OCI-LY1 (cell line): ENCODE measurements around the gene ST3GAL4.

Experiments
- H2AFZ ChIP-seq: fragments of 200-600 bp; sonication (generic), shearing (Covaris generic); 2 replicates; pipeline ENCODE4 v1.6.0; 2014; ENCODE audit warnings: antibody characterized with exemption, mild to moderate bottlenecking, low read length
- H3F3A ChIP-seq: fragments of 200-600 bp; sonication (generic), shearing (Covaris generic); 2 replicates; pipeline ENCODE4 v1.6.0; 2014; ENCODE audit warnings: mild to moderate bottlenecking, antibody characterized with exemption, low read length, moderate library complexity; ENCODE audit not compliant: insufficient read depth
- H3K27ac ChIP-seq: fragments of 200-600 bp; sonication (generic); 2 replicates; pipeline ENCODE4 v1.5.1; 2014; ENCODE audit warnings: low read length, mixed run types, mild to moderate bottlenecking, low read depth; ENCODE audit not compliant: poor library complexity, severe bottlenecking
- H3K27me3 ChIP-seq: fragments of 200-600 bp; sonication (generic); 2 replicates; pipeline ENCODE4 v1.6.0; 2014; ENCODE audit warnings: antibody characterized with exemption, mild to moderate bottlenecking, low read length, moderate library complexity; ENCODE audit not compliant: insufficient read depth
- H3K36me3 ChIP-seq: fragments of 200-600 bp; sonication (generic); 2 replicates; pipeline ENCODE4 v1.6.1; 2014; ENCODE audit warnings: mild to moderate bottlenecking, antibody characterized with exemption, low read length, moderate library complexity, mixed read lengths; ENCODE audit not compliant: insufficient read depth
- H3K4me1 ChIP-seq: fragments of 200-600 bp; sonication (generic); 2 replicates; pipeline ENCODE4 v1.5.1; 2014; ENCODE audit warnings: mild to moderate bottlenecking, low read length, moderate library complexity; ENCODE audit not compliant: insufficient read depth, severe bottlenecking
- H3K4me2 ChIP-seq: fragments of 200-600 bp; sonication (generic), shearing (Covaris generic); 2 replicates; pipeline ENCODE4 v1.6.1; 2014; ENCODE audit warnings: low read length
- H3K4me3 ChIP-seq: fragments of 200-600 bp; sonication (generic); 2 replicates; pipeline ENCODE4 v1.5.1; 2014; ENCODE audit warnings: low read length, low read depth, mild to moderate bottlenecking, mixed read lengths; ENCODE audit not compliant: poor library complexity, severe bottlenecking
- H3K79me2 ChIP-seq: fragments of 200-600 bp; shearing (Covaris generic); 2 replicates; pipeline ENCODE4 v1.6.1; 2016; ENCODE audit warnings: mixed run types, low read length, mixed read lengths; ENCODE audit not compliant: insufficient read depth
- H3K9ac ChIP-seq: fragments of 200-600 bp; sonication (generic), shearing (Covaris generic); 2 replicates; pipeline ENCODE4 v1.6.1; 2014; ENCODE audit warnings: mild to moderate bottlenecking, low read length, mixed read lengths
- H3K9me2 ChIP-seq: fragments of 200-600 bp; sonication (generic), shearing (Covaris generic); 2 replicates; pipeline ENCODE4 v1.6.1; 2014; ENCODE audit warnings: low read depth, mild to moderate bottlenecking, low read length, mixed read lengths
- H3K9me3 ChIP-seq: fragments of 200-600 bp; shearing (Covaris generic); 2 replicates; pipeline ENCODE4 v1.6.1; 2014; ENCODE audit warnings: low read length, mixed read lengths
- H4K20me1 ChIP-seq: fragments of 200-600 bp; sonication (generic), shearing (Covaris generic); 2 replicates; pipeline ENCODE4 v1.6.0; 2016; ENCODE audit warnings: mild to moderate bottlenecking, low read length; ENCODE audit not compliant: insufficient read depth
- CTCF ChIP-seq: fragments of 200-600 bp; sonication (generic), shearing (Covaris generic); IDR thresholded peaks from 2 replicates; pipeline ENCODE4 v1.5.1; 2017; ENCODE audit warnings: mild to moderate bottlenecking, antibody characterized with exemption, low read length, moderate library complexity, mixed read lengths
- EZH2 ChIP-seq: fragments of 200-600 bp; sonication (generic), shearing (Covaris generic); IDR thresholded peaks from 2 replicates; pipeline ENCODE4 v1.8.0; 2017; ENCODE audit warnings: borderline replicate concordance, mixed run types, mild to moderate bottlenecking, antibody characterized with exemption, low read length, moderate library complexity, mixed read lengths

ST3GAL4 gene

GRCh38 chr11:126333142-126333541, 22.3 kb upstream of the ST3GAL4 start:
- H3K4me2 ChIP-seq: no peak overlapping the region
- no peaks in the 10 kb centered on the region for H3K27me3 ChIP-seq
- TF ChIP-seq EZH2 (no peak), CTCF (no peak)
- no peak overlapping the region for H3K9ac ChIP-seq
- H3K9me3 ChIP-seq: no peaks in the 10 kb centered on the region
- no peak overlapping the region for H3K27ac ChIP-seq
- H3K79me2 ChIP-seq: no peaks in the 10 kb centered on the region
- H2AFZ ChIP-seq: no peak overlapping the region
- H4K20me1 ChIP-seq: no peaks in the 10 kb centered on the region
- no peaks in the 10 kb centered on the region for H3F3A ChIP-seq
- no peaks in the 10 kb centered on the region for H3K9me2 ChIP-seq
- H3K36me3 ChIP-seq: peaks cover 36% of the 10 kb centered on the region
- H3K4me3 ChIP-seq: no peak overlapping the region
- no peaks in the 10 kb centered on the region for H3K4me1 ChIP-seq

GRCh38 chr11:126334659-126335462, 20.6 kb upstream of the ST3GAL4 start:
- Histone ChIP-seq H3K9ac (no peak overlapping the region), H3F3A (no peaks in the 10 kb centered on the region), H2AFZ (no peak overlapping the region), H3K4me1 (no peaks in the 10 kb centered on the region), H3K36me3 (peaks cover 48% of the 10 kb centered on the region), H3K79me2 (no peaks in the 10 kb centered on the region), H4K20me1 (no peaks in the 10 kb centered on the region), H3K9me2 (no peaks in the 10 kb centered on the region), H3K27me3 (no peaks in the 10 kb centered on the region), H3K4me3 (no peak overlapping the region), H3K4me2 (no peak overlapping the region), H3K27ac (no peak overlapping the region), H3K9me3 (no peaks in the 10 kb centered on the region)
- TF ChIP-seq CTCF (no peak), EZH2 (no peak)

GRCh38 chr11:126335463-126335760, 20.1 kb upstream of the ST3GAL4 start:
- Histone ChIP-seq H3F3A (no peaks in the 10 kb centered on the region), H3K4me2 (no peak overlapping the region), H3K4me3 (no peak overlapping the region), H3K9me2 (no peaks in the 10 kb centered on the region), H3K9ac (no peak overlapping the region), H3K79me2 (no peaks in the 10 kb centered on the region), H3K27me3 (no peaks in the 10 kb centered on the region), H3K27ac (no peak overlapping the region), H3K4me1 (no peaks in the 10 kb centered on the region), H2AFZ (no peak overlapping the region), H3K36me3 (peaks cover 47% of the 10 kb centered on the region), H3K9me3 (no peaks in the 10 kb centered on the region), H4K20me1 (no peaks in the 10 kb centered on the region)
- no peak for TF ChIP-seq EZH2
- no peak for TF ChIP-seq CTCF
